T-cell (primary cell): Measurements from ENCODE around the gene KLF3. TPM values are rescaled to one million over a fixed set of nuclear protein-coding genes. Genes with fewer than 3 reads are reported as not detected.

Source experiments
- ATAC-seq, 4 experiments: fragments of 200-7000 bp in 3 of 4; fragments of 150-1000 bp in 1 of 4; cut with Tn5 transposase; replicated peaks in 1 of 4; 1 replicate in 3 of 4; 2 replicates in 1 of 4; pipeline ENCODE4 v1.10.0; 2021; ENCODE audit warnings: moderate library complexity in 3 of 4, mild to moderate bottlenecking in 2 of 4, moderate number of reproducible peaks in 1 of 4
- CTCF ChIA-PET, 2 donors: fragments of 300-600 bp; sonication (Branson Sonifier 250); formaldehyde crosslinking; loops; one replicate each; lab custom pipeline; 2022; ENCODE audit warnings: antibody characterized with exemption in 2 of 2; lab: Charles Lee
- POLR2A ChIA-PET, 2 donors: fragments of 300-600 bp; sonication (Branson Sonifier 250); formaldehyde crosslinking; loops; one replicate each; lab custom pipeline; 2022; ENCODE audit warnings: antibody characterized with exemption in 2 of 2; lab: Charles Lee
- DNase-seq, 35 experiments: peaks; one replicate each; pipeline versions ENCODE4 v3.0.0 to v3.0.0-alpha.2; 2013 to 2023
- H3K27ac ChIP-seq: one replicate; pipeline ENCODE4 v1.5.1; 2013; ENCODE audit warnings: low read length
- H3K27me3 ChIP-seq, 2 experiments: replicated peaks in 1 of 2; 1 replicate in 1 of 2; 2 replicates in 1 of 2; pipeline versions ENCODE4 v1.6.1 to v1.7.0; 2013; ENCODE audit warnings: low read length in 1 of 2, mixed read lengths in 1 of 2; ENCODE audit not compliant: control insufficient read depth in 2 of 2, insufficient read depth in 2 of 2; ENCODE audit errors: extremely low read depth in 1 of 2
- H3K36me3 ChIP-seq, 2 donors: 1 replicate in 1 of 2; 2 replicates in 1 of 2; pipeline versions ENCODE4 v1.6.1 to v1.7.0; 2013; ENCODE audit warnings: low read length in 1 of 2; ENCODE audit not compliant: control insufficient read depth in 2 of 2, insufficient read depth in 1 of 2; ENCODE audit errors: extremely low read depth in 1 of 2
- H3K4me1 ChIP-seq, 2 experiments: 1 replicate in 1 of 2; 2 replicates in 1 of 2; pipeline versions ENCODE4 v1.6.1 to v1.7.0; 2013; ENCODE audit warnings: low read length in 2 of 2, mixed read lengths in 1 of 2; ENCODE audit not compliant: insufficient read depth in 2 of 2, control insufficient read depth in 1 of 2; ENCODE audit errors: extremely low read depth in 1 of 2
- H3K4me3 ChIP-seq, 2 donors: 1 replicate in 1 of 2; 2 replicates in 1 of 2; pipeline versions ENCODE4 v1.5.1 to v1.7.0; 2013; ENCODE audit warnings: mild to moderate bottlenecking in 2 of 2, low read length in 1 of 2, moderate library complexity in 1 of 2; ENCODE audit not compliant: control insufficient read depth in 1 of 2; ENCODE audit errors: extremely low read depth in 1 of 2
- H3K9me3 ChIP-seq: 2 replicates; pipeline ENCODE4 v1.7.0; 2013
- H3K27ac Mint-ChIP-seq, 2 donors: one replicate each; pipeline ENCODE4 v1.8.0; 2020 to 2021; ENCODE audit warnings: mild to moderate bottlenecking in 2 of 2, mixed read lengths in 2 of 2
- H3K27me3 Mint-ChIP-seq, 2 donors: one replicate each; pipeline ENCODE4 v1.8.0; 2021 to 2022; ENCODE audit warnings: mixed read lengths in 2 of 2
- H3K36me3 Mint-ChIP-seq: one replicate; pipeline ENCODE4 v1.8.0; 2021; ENCODE audit warnings: mixed read lengths
- H3K4me1 Mint-ChIP-seq, 3 donors: one replicate each; pipeline ENCODE4 v1.8.0; 2020 to 2022; ENCODE audit warnings: mixed read lengths in 3 of 3, mild to moderate bottlenecking in 1 of 3
- H3K4me3 Mint-ChIP-seq, 3 donors: one replicate each; pipeline ENCODE4 v1.8.0; 2020 to 2022; ENCODE audit warnings: mild to moderate bottlenecking in 3 of 3, mixed read lengths in 3 of 3, moderate library complexity in 3 of 3
- H3K9me3 Mint-ChIP-seq, 3 donors: one replicate each; pipeline ENCODE4 v1.8.0; 2020 to 2022; ENCODE audit warnings: mixed read lengths in 3 of 3
- WGBS: methylation state at CpG from one replicate; pipeline ENCODE4 v1.1.5; 2013; ENCODE audit warnings: missing lambda C conversion rate; ENCODE audit not compliant: insufficient coverage; 5-methylcytosine and 5-hydroxymethylcytosine counted together
- total RNA-seq, 35 experiments: library from RNA in 6 of 35; stranded (reverse) in 6 of 35; fragments of 120-200 nt in 1 of 35; gene quantifications; one replicate each; pipeline versions ENCODE4 v1.2.1 to v1.2.4 and lab custom pipeline; 2013 to 2026

The KLF3 gene
- total RNA-seq, 5 donors from 2014 or later (not counting 1 experiment from before 2014, with no cell fraction given) = 115 to 127 (median 124) TPM

DNA sequence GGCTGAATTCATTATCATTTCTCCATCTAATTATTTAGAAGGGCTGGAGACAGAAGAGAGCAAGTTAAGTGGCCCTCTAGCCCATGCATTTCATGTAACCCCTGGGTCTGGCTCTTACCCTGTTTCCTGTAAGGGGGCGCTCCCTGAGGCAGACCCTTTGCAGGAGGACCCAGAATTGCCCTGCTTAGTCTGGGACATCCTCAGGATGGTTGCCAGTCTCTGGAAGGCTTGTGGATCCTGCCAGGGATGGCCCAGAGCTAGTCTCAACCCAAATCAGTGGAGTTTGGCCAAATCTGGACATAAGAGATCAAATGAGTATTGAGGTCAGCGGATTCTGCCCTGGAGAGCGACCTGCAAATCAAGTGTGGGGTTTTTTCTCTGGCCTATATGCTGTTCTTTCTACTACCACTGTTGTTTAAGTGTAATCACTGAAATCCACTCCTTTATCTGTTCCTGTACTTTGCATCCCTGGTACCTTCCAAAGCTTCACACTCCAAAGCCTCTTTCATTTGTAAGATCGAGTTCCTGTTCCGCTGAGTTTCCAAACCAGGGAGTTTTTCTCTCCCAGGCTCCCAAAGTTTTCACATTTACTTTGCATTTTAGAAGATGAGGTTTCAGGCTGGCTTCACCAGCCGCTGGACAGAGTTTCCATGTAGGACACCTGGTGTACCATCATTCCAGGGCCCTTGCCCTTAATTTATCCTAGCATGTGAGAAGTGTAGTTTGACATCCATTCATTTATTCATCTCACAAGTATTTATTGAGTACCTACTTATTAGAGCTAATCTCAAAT, 6.3 kb downstream of the KLF3 start:
- Mint-ChIP-seq H3K36me3 (peaks cover 13% of the 10 kb centered on the region), H3K4me1 (peaks cover 90 to 93% (median 92%) of the 10 kb centered on the region in 3 donors), H3K9me3 (no peaks in the 10 kb centered on the region), H3K4me3 (peak overlapping the region; percentile 63 to 97 (median 68)), H3K27me3 (no peaks in the 10 kb centered on the region), H3K27ac (peak overlapping the region; percentile 94 to 96)
- no peak overlapping the region for H3K4me3 ChIP-seq
- CTCF ChIA-PET = no interaction called here
- POLR2A ChIA-PET = interaction anchor here (0.6 to 2.3 kb wide), 2 partner anchors 16 to 375 kb away, joined by 5 to 7 read pairs; no protein-coding TSS in a partner anchor
- H3K9me3 ChIP-seq = no peaks in the 10 kb centered on the region
- peak overlapping the region; percentile 72 for H3K27ac ChIP-seq
- ATAC-seq = no peak
- 100% methylated on average over 1 of the region's 6 CpGs for WGBS
- no peaks in the 10 kb centered on the region for H3K36me3 ChIP-seq
- no peak for DNase-seq
- peaks cover 65 to 70% of the 10 kb centered on the region in 2 experiments for H3K4me1 ChIP-seq
- H3K27me3 ChIP-seq = no peaks in the 10 kb centered on the region

DNA sequence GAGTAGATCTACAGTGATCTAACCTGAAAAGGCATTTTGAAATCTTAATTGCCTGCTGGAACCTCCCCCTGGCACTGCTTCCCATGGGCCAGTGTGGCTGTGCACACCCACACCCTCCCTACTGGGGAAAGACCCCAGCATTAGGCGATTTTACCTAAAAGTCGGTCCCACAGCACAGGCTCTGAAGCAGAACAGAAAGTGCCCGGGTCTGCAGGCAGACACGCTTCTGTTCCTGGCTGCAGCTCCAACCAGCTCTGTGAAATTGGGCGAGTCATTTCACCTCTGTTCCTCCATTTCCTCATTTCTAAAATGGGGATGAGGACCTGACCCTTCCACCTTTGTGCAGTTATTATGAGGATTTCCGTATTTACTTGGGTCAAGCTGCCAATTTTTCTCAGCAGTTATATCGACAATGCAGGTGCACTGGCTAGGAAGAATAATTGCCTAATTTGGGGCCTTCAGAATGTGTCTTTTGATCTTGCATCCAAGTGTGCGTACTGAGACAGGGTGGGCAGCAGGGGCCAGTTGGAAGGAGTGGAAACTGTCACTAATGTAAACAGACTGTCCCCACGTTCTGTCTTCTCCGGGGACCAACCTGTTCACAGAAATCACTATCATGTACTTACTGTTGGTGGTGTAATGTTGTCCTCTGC, 7.1 kb downstream of the KLF3 start:
- peaks cover 7% of the 10 kb centered on the region for H3K36me3 Mint-ChIP-seq
- Histone ChIP-seq H3K4me3 (peak overlapping the region in 1 of 2 donors; percentile 48), H3K9me3 (no peaks in the 10 kb centered on the region), H3K27ac (peak overlapping the region; percentile 72), H3K4me1 (peaks cover 71% of the 10 kb centered on the region in 2 experiments), H3K27me3 (no peaks in the 10 kb centered on the region), H3K36me3 (no peaks in the 10 kb centered on the region)
- ChIA-PET CTCF (no interaction called here), POLR2A (interaction anchor here (0.6 to 2.3 kb wide), 2 partner anchors 17 to 375 kb away, joined by 5 to 7 read pairs; no protein-coding TSS in a partner anchor)
- H3K4me3 Mint-ChIP-seq = peak overlapping the region; percentile 63 to 97 (median 68)
- H3K9me3 Mint-ChIP-seq = no peaks in the 10 kb centered on the region
- ATAC-seq = no peak
- peak overlapping the region; percentile 94 to 96 for H3K27ac Mint-ChIP-seq
- no peak for DNase-seq
- H3K4me1 Mint-ChIP-seq = peaks cover 92 to 97% (median 96%) of the 10 kb centered on the region in 3 donors
- H3K27me3 Mint-ChIP-seq = no peaks in the 10 kb centered on the region
- WGBS = 66% methylated on average over 6 of the region's 10 CpGs

GRCh38 chr4:38671592-38671940, 7.6 kb downstream of the KLF3 start:
- 75% methylated on average over 1 of the region's 5 CpGs for WGBS
- Histone ChIP-seq H3K27ac (peak overlapping the region; percentile 72), H3K4me3 (peak overlapping the region in 1 of 2 donors; percentile 48), H3K4me1 (peaks cover 69 to 75% of the 10 kb centered on the region in 2 experiments), H3K9me3 (no peaks in the 10 kb centered on the region), H3K27me3 (no peaks in the 10 kb centered on the region), H3K36me3 (no peaks in the 10 kb centered on the region)
- peak in 1 of 4 experiments; percentile 30 for ATAC-seq
- peak in 21 of 35 experiments; percentile 18 to 65 (median 43) for DNase-seq
- peak overlapping the region; percentile 94 to 96 for H3K27ac Mint-ChIP-seq
- H3K36me3 Mint-ChIP-seq = peaks cover 4% of the 10 kb centered on the region
- H3K4me1 Mint-ChIP-seq = peaks cover 92 to 97% (median 95%) of the 10 kb centered on the region in 3 donors
- ChIA-PET CTCF (interaction anchor here in 1 of 2 donors (0.8 to 0.9 kb wide), 2 partner anchors 17 to 491 kb away, joined by 3 to 5 read pairs; no protein-coding TSS in a partner anchor), POLR2A (interaction anchor here in 1 of 2 donors (2.3 kb wide), 1 partner anchor 17 kb away, joined by 7 read pairs; no protein-coding TSS in a partner anchor)
- no peaks in the 10 kb centered on the region for H3K9me3 Mint-ChIP-seq
- peak overlapping the region; percentile 63 to 97 (median 68) for H3K4me3 Mint-ChIP-seq
- H3K27me3 Mint-ChIP-seq = no peaks in the 10 kb centered on the region

- 86% methylated on average over 1 of the region's 3 CpGs for WGBS
- no peaks in the 10 kb centered on the region for H3K9me3 Mint-ChIP-seq
- peak overlapping the region; percentile 55 to 97 (median 68) for H3K4me3 Mint-ChIP-seq
- ATAC-seq (no peak), DNase-seq (no peak)
- ChIA-PET POLR2A (interaction anchor here (0.6 to 2.3 kb wide), 3 partner anchors 18 to 317 kb away, joined by 3 to 7 read pairs (median 3); no protein-coding TSS in a partner anchor), CTCF (interaction anchor here in 1 of 2 donors (0.8 to 0.9 kb wide), 2 partner anchors 17 to 492 kb away, joined by 3 to 5 read pairs; no protein-coding TSS in a partner anchor)
- peak overlapping the region; percentile 94 to 96 for H3K27ac Mint-ChIP-seq
- H3K36me3 Mint-ChIP-seq = peaks cover 4% of the 10 kb centered on the region
- peak overlapping the region; percentile 72 for H3K27ac ChIP-seq
- no peaks in the 10 kb centered on the region for H3K27me3 ChIP-seq
- peaks cover 91 to 95% (median 92%) of the 10 kb centered on the region in 3 donors for H3K4me1 Mint-ChIP-seq
- no peak overlapping the region for H3K4me3 ChIP-seq
- H3K27me3 Mint-ChIP-seq = no peaks in the 10 kb centered on the region
- peaks cover 67 to 78% of the 10 kb centered on the region in 2 experiments for H3K4me1 ChIP-seq
- no peaks in the 10 kb centered on the region for H3K9me3 ChIP-seq
- no peaks in the 10 kb centered on the region for H3K36me3 ChIP-seq
These were observed 8.0 kb downstream of the KLF3 start for GRCh38 chr4:38672074-38672396.

GRCh38 chr4:38672397-38673129, 8.6 kb downstream of the KLF3 start:
- no peaks in the 10 kb centered on the region for H3K9me3 ChIP-seq
- 88% methylated on average over 11 of the region's 13 CpGs for whole genome bisulfite sequencing
- Mint-ChIP-seq H3K27me3 (no peaks in the 10 kb centered on the region), H3K27ac (peak overlapping the region; percentile 94 to 96), H3K4me1 (peaks cover 90 to 95% (median 91%) of the 10 kb centered on the region in 3 donors), H3K36me3 (peaks cover 8% of the 10 kb centered on the region), H3K9me3 (no peaks in the 10 kb centered on the region), H3K4me3 (peak overlapping the region; percentile 55 to 97 (median 68))
- DNase-seq = no peak
- ChIA-PET POLR2A (interaction anchor here (0.6 to 2.3 kb wide), 3 partner anchors 18 to 317 kb away, joined by 3 to 7 read pairs (median 3); no protein-coding TSS in a partner anchor), CTCF (interaction anchor here in 1 of 2 donors (0.8 to 0.9 kb wide), 2 partner anchors 18 to 492 kb away, joined by 3 to 5 read pairs; no protein-coding TSS in a partner anchor)
- no peaks in the 10 kb centered on the region for H3K27me3 ChIP-seq
- H3K4me3 ChIP-seq = no peak overlapping the region
- no peak for ATAC-seq
- H3K27ac ChIP-seq = peak overlapping the region; percentile 72
- peaks cover 69 to 78% of the 10 kb centered on the region in 2 experiments for H3K4me1 ChIP-seq
- no peaks in the 10 kb centered on the region for H3K36me3 ChIP-seq
